Neural cell (in vitro differentiated cells): ENCODE data around the gene CXorf66. TPM values are rescaled to one million over a fixed set of nuclear protein-coding genes. Genes with fewer than 3 reads are reported as not detected.
"Not testable (repeated sequence)": the region's sequence is repeated elsewhere in the genome, so short reads cannot be mapped to it uniquely, and the experiment has no call there.

ENCODE experiments used
- H2AFZ ChIP-seq: fragments of 200-600, 300-800 bp; sonication (generic), shearing (Covaris generic); 2 replicates; pipeline ENCODE4 v1.6.0; 2014; ENCODE audit warnings: low read depth, mild to moderate bottlenecking, antibody characterized with exemption, low read length, moderate library complexity
- H3F3A ChIP-seq: fragments of 200-600 bp; shearing (Covaris generic); 2 replicates; pipeline ENCODE4 v1.6.1; 2016; ENCODE audit warnings: mild to moderate bottlenecking, moderate library complexity, mixed read lengths, antibody characterized with exemption, low read length; ENCODE audit not compliant: insufficient read depth, poor library complexity, severe bottlenecking
- H3K27ac ChIP-seq: fragments of 200-600, 300-800 bp; sonication (generic), shearing (Covaris generic); 2 replicates; pipeline ENCODE4 v1.5.1; 2014; ENCODE audit warnings: mild to moderate bottlenecking, low read length, moderate library complexity
- H3K27me3 ChIP-seq: fragments of 300-800, 200-600 bp; sonication (generic), shearing (Covaris generic); 2 replicates; pipeline ENCODE4 v1.6.0; 2014; ENCODE audit warnings: mild to moderate bottlenecking, low read depth, low read length, moderate library complexity; ENCODE audit not compliant: insufficient read depth
- H3K36me3 ChIP-seq: fragments of 300-800, 200-600 bp; sonication (generic), shearing (Covaris generic); 2 replicates; pipeline ENCODE4 v1.5.1; 2014; ENCODE audit warnings: mild to moderate bottlenecking, antibody characterized with exemption, low read length, moderate library complexity; ENCODE audit not compliant: insufficient read depth
- H3K4me2 ChIP-seq: fragments of 300-800, 200-600 bp; sonication (generic), shearing (Covaris generic); 2 replicates; pipeline ENCODE4 v1.6.0; 2014; ENCODE audit warnings: mild to moderate bottlenecking, low read length
- H3K4me3 ChIP-seq: fragments of 300-800, 200-600 bp; sonication (generic), shearing (Covaris generic); 2 replicates; pipeline ENCODE4 v1.5.1; 2014; ENCODE audit warnings: mild to moderate bottlenecking, low read length, moderate library complexity
- H3K79me2 ChIP-seq: fragments of 200-600 bp; shearing (Covaris generic); replicated peaks from 2 replicates; pipeline ENCODE4 v1.6.0; 2014; ENCODE audit warnings: mild to moderate bottlenecking, low read length, moderate library complexity; ENCODE audit not compliant: insufficient read depth
- H3K9ac ChIP-seq: fragments of 300-800, 200-600 bp; sonication (generic), shearing (Covaris generic); 2 replicates; pipeline ENCODE4 v1.6.1; 2016; ENCODE audit warnings: mild to moderate bottlenecking, low read length, mixed read lengths
- H3K9me2 ChIP-seq: fragments of 200-600 bp; shearing (Covaris generic); 2 replicates; pipeline ENCODE4 v1.6.1; 2016; ENCODE audit warnings: mild to moderate bottlenecking, low read length, mixed read lengths; ENCODE audit not compliant: insufficient read depth
- H3K9me3 ChIP-seq: fragments of 200-600, 300-800 bp; sonication (generic), shearing (Covaris generic); 2 replicates; pipeline ENCODE4 v1.6.1; 2016; ENCODE audit warnings: mild to moderate bottlenecking, mixed run types, low read length, moderate library complexity, mixed read lengths
- H4K20me1 ChIP-seq: fragments of 200-600 bp; shearing (Covaris generic); 2 replicates; pipeline ENCODE4 v1.6.1; 2016; ENCODE audit warnings: mild to moderate bottlenecking, mixed run types; ENCODE audit not compliant: insufficient read depth
- CTCF ChIP-seq: fragments of 450-650 bp; IDR thresholded peaks from 2 replicates; pipeline ENCODE4 v1.5.1; 2014; ENCODE audit warnings: antibody characterized with exemption, mild to moderate bottlenecking, moderate library complexity; ENCODE audit not compliant: poor library complexity, severe bottlenecking
- EP300 ChIP-seq: fragments of 450-650 bp; conservative IDR thresholded peaks from 2 replicates; pipeline ENCODE4 v1.6.1; 2014; ENCODE audit warnings: antibody characterized with exemption, mild to moderate bottlenecking, moderate library complexity; ENCODE audit not compliant: poor library complexity, severe bottlenecking
- EZH2 ChIP-seq: fragments of 200-600, 300-800 bp; shearing (Covaris generic), sonication (generic); IDR thresholded peaks from 2 replicates; pipeline ENCODE4 v1.6.1; 2014; ENCODE audit warnings: antibody characterized with exemption, low read length, borderline replicate concordance, mild to moderate bottlenecking; ENCODE audit not compliant: insufficient read depth, poor library complexity, severe bottlenecking
- MXI1 ChIP-seq: fragments of 450-650 bp; conservative IDR thresholded peaks from 2 replicates; pipeline ENCODE4 v1.6.1; 2014; ENCODE audit warnings: antibody characterized with exemption, mild to moderate bottlenecking; ENCODE audit not compliant: poor library complexity, severe bottlenecking
- POLR2AphosphoS5 ChIP-seq: IDR thresholded peaks from 2 replicates; pipeline ENCODE4 v1.6.1; 2012
- RAD21 ChIP-seq: fragments of 450-650 bp; conservative IDR thresholded peaks from 2 replicates; pipeline ENCODE4 v1.6.1; 2014; ENCODE audit warnings: antibody characterized with exemption, mild to moderate bottlenecking, moderate library complexity
- REST ChIP-seq: IDR thresholded peaks from 2 replicates; pipeline ENCODE4 v1.6.1; 2012; ENCODE audit warnings: borderline replicate concordance
- SMC3 ChIP-seq: fragments of 450-650 bp; conservative IDR thresholded peaks from 2 replicates; pipeline ENCODE4 v1.6.1; 2014; ENCODE audit warnings: antibody characterized with exemption, mild to moderate bottlenecking, moderate library complexity; ENCODE audit not compliant: poor library complexity
- TAF1 ChIP-seq: IDR thresholded peaks from 2 replicates; pipeline ENCODE4 v1.6.1; 2012; ENCODE audit warnings: low read depth
- polyA plus RNA-seq: library from polyadenylated mRNA; depleted of rRNA; stranded (reverse); fragments of >200 nt; gene quantifications from 2 replicates; pipeline ENCODE4 v1.2.3, GENCODE V29; 2014

Gene CXorf66
- polyA plus RNA-seq, 1 donor from 2014 or later, result not detected

GRCh38 chrX:139967300-139967699 is 2.0 kb upstream of the CXorf66 start:
- no peaks in the 10 kb centered on the region for H3K27me3 ChIP-seq
- H3K4me2 ChIP-seq, result no peak overlapping the region
- H3K9me3 ChIP-seq, result no peaks in the 10 kb centered on the region
- H3K9ac ChIP-seq, result no peak overlapping the region
- H3K36me3 ChIP-seq, result no peaks in the 10 kb centered on the region
- H3K27ac ChIP-seq, result no peak overlapping the region
- no peaks in the 10 kb centered on the region for H4K20me1 ChIP-seq
- H2AFZ ChIP-seq, result no peak overlapping the region
- no peaks in the 10 kb centered on the region for H3K9me2 ChIP-seq
- TF ChIP-seq EP300 (no peak), CTCF (no peak), TAF1 (no peak), MXI1 (no peak), REST (no peak), POLR2AphosphoS5 (no peak), EZH2 (no peak), RAD21 (no peak), SMC3 (no peak)
- no peaks in the 10 kb centered on the region for H3K79me2 ChIP-seq
- H3F3A ChIP-seq, result no peaks in the 10 kb centered on the region
- no peak overlapping the region for H3K4me3 ChIP-seq

GRCh38 chrX:139966159-139966558 is 838 bp upstream of the CXorf66 start:
- H2AFZ ChIP-seq, H3K27ac ChIP-seq, H3K4me3 ChIP-seq, H3K36me3 ChIP-seq, H3K9me2 ChIP-seq, H3K79me2 ChIP-seq, H3F3A ChIP-seq, H4K20me1 ChIP-seq, H3K27me3 ChIP-seq, H3K9ac ChIP-seq, H3K4me2 ChIP-seq, H3K9me3 ChIP-seq: not testable (repeated sequence)

- not testable (repeated sequence) for H3K4me2 ChIP-seq, H3F3A ChIP-seq, H2AFZ ChIP-seq, H4K20me1 ChIP-seq, H3K79me2 ChIP-seq, H3K27ac ChIP-seq, H3K36me3 ChIP-seq, H3K27me3 ChIP-seq, H3K9ac ChIP-seq, H3K9me3 ChIP-seq, H3K9me2 ChIP-seq, H3K4me3 ChIP-seq
Observed at GRCh38 chrX:139961091-139961490, 4.2 kb downstream of the CXorf66 start.
